ENCODE results near the gene THADA. TPM values are rescaled to one million over a fixed set of nuclear protein-coding genes. Genes with fewer than 3 reads are reported as not detected.

THADA gene
- total RNA-seq, 1 donor from 2014 or later: 51.4 TPM

- Mint-ChIP-seq H3K4me3 (no peak overlapping the region), H3K27ac (no peak overlapping the region), H3K4me1 (no peaks in the 10 kb centered on the region), H3K27me3 (no peaks in the 10 kb centered on the region), H3K9me3 (no peaks in the 10 kb centered on the region), H3K36me3 (ENCODE audit: low read depth) (peaks cover 27% of the 10 kb centered on the region)
- TF ChIP-seq, protein P1, sequence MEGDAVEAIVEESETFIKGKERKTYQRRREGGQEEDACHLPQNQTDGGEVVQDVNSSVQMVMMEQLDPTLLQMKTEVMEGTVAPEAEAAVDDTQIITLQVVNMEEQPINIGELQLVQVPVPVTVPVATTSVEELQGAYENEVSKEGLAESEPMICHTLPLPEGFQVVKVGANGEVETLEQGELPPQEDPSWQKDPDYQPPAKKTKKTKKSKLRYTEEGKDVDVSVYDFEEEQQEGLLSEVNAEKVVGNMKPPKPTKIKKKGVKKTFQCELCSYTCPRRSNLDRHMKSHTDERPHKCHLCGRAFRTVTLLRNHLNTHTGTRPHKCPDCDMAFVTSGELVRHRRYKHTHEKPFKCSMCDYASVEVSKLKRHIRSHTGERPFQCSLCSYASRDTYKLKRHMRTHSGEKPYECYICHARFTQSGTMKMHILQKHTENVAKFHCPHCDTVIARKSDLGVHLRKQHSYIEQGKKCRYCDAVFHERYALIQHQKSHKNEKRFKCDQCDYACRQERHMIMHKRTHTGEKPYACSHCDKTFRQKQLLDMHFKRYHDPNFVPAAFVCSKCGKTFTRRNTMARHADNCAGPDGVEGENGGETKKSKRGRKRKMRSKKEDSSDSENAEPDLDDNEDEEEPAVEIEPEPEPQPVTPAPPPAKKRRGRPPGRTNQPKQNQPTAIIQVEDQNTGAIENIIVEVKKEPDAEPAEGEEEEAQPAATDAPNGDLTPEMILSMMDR (IDR thresholded peaks at IDR 0.05): no peak
- ChIA-PET POLR2A (no interaction called here), CTCF (no interaction called here)
- DNase-seq: no peak
- no peak for ATAC-seq (ENCODE audit: low read depth)
- intact Hi-C loops (cut with micrococcal nuclease): no loop called here
Observed at GRCh38 chr2:43491065-43491639, 104.7 kb downstream of the THADA start.

DNA sequence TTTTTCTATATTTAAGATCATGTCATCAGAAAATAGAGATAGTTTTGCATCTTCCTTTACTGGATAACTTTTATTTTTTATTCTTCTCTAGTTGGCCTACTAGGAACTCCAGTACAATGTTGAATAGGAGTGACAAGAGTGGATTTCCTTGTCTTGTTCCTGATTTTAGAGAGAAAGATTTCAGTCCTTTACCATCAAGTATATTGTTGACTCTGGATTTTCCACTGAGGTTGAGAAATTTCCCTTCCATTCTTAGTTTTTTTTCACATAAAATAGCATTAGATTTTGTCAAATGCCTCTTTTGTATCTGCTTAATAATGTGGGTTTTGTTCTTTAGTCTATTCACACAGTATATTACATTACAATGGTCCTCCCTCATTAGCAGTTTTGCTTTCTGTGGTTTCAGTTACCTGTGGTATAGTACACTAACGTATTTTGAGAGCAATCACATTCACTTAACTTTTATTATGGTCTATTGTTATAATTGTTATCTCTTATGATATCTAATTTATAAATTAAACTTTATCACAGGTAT, 105.5 kb downstream of the THADA start:
- intact Hi-C loops (cut with micrococcal nuclease): no loop called here

DNA sequence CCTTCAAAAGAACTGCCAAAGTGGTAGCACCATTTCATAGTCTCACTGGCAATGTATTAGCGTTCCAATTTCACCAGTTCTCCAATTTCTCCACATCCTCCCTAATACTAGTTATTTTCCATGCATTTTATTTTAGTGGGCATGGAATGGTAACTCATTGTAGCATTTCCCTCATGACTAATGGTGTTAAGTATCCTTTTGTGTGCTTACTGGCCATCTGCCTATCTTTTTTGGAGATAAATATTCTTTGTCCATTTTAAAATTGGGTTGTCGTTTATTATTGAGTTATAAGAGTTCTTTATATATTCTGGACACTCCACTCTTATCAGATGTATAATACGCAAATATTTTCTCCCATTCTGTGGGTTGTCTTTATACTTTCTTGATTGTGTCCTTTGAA, 107.1 kb downstream of the THADA start:
- ChIA-PET CTCF (no interaction called here), POLR2A (no interaction called here)
- no peaks in the 10 kb centered on the region for H3K9me3 Mint-ChIP-seq
- TF ChIP-seq, protein P1 (IDR thresholded peaks at IDR 0.05): no peak
- no peak for DNase-seq
- H3K4me3 Mint-ChIP-seq: no peak overlapping the region
- peaks cover 3% of the 10 kb centered on the region for H3K4me1 Mint-ChIP-seq
- ATAC-seq (ENCODE audit: low read depth): no peak
- peaks cover 8% of the 10 kb centered on the region for H3K36me3 Mint-ChIP-seq (ENCODE audit: low read depth)
- no peaks in the 10 kb centered on the region for H3K27me3 Mint-ChIP-seq
- intact Hi-C loops (cut with micrococcal nuclease): no loop called here
- no peak overlapping the region for H3K27ac Mint-ChIP-seq

More for the DNA sequence above, 105.5 kb downstream of the THADA start:
- no peak overlapping the region for H3K27ac Mint-ChIP-seq
- DNase-seq: no peak
- peaks cover 19% of the 10 kb centered on the region for H3K36me3 Mint-ChIP-seq (ENCODE audit: low read depth)
- TF ChIP-seq, protein P1 (IDR thresholded peaks at IDR 0.05): no peak
- ChIA-PET POLR2A (no interaction called here), CTCF (interaction anchor here (1.5 kb wide), 1 partner anchor 9 kb away, joined by 3 read pairs; no protein-coding TSS in a partner anchor)
- ATAC-seq (ENCODE audit: low read depth): no peak
- no peak overlapping the region for H3K4me3 Mint-ChIP-seq
- no peaks in the 10 kb centered on the region for H3K9me3 Mint-ChIP-seq
- H3K4me1 Mint-ChIP-seq: no peaks in the 10 kb centered on the region
- no peaks in the 10 kb centered on the region for H3K27me3 Mint-ChIP-seq

GRCh38 chr2:43486603-43487002, 109.2 kb downstream of the THADA start:
- Mint-ChIP-seq H3K9me3 (no peaks in the 10 kb centered on the region), H3K27me3 (no peaks in the 10 kb centered on the region), H3K4me3 (no peak overlapping the region), H3K4me1 (peaks cover 23% of the 10 kb centered on the region), H3K36me3 (ENCODE audit: low read depth) (peaks cover under 1% of the 10 kb centered on the region), H3K27ac (peak overlapping the region; percentile 8)
- POLR2A ChIA-PET: no interaction called here
- no peak for ATAC-seq (ENCODE audit: low read depth)
- intact Hi-C loops (cut with micrococcal nuclease): no loop called here
- TF ChIP-seq, protein P1 (IDR thresholded peaks at IDR 0.05): no peak
- DNase-seq: no peak
- CTCF ChIA-PET: interaction anchor here (1.3 to 3.9 kb wide), 2 partner anchors 11 to 512 kb away, joined by 5 to 54 read pairs; no protein-coding TSS in a partner anchor

GRCh38 chr2:43484323-43484930, 111.4 kb downstream of the THADA start:
- Mint-ChIP-seq H3K4me3 (no peak overlapping the region), H3K9me3 (no peaks in the 10 kb centered on the region), H3K4me1 (peaks cover 29% of the 10 kb centered on the region), H3K27ac (no peak overlapping the region), H3K36me3 (ENCODE audit: low read depth) (peaks cover 8% of the 10 kb centered on the region), H3K27me3 (no peaks in the 10 kb centered on the region)
- POLR2A ChIA-PET: interaction anchor here (0.6 to 2.9 kb wide), 7 partner anchors 147 to 540 kb away, joined by 3 to 22 read pairs (median 6); partner anchors contain the start of gene ZFP36L2
- TF ChIP-seq, protein P1 (IDR thresholded peaks at IDR 0.05): peak; percentile 45
- ATAC-seq (ENCODE audit: low read depth): no peak
- DNase-seq: no peak
- CTCF ChIA-PET: interaction anchor here (0.6 to 3.9 kb wide), 39 partner anchors 9 to 656 kb away, joined by 3 to 97 read pairs (median 4); partner anchors contain the start of gene ZFP36L2
- intact Hi-C loops (cut with micrococcal nuclease): loop anchor here (1.0 to 2.0 kb wide), 9 partner anchors 58 to 655 kb away; no protein-coding TSS in a partner anchor

Data from activated B cell treated with CpG ODN at 0.5 μM for 24 hours (primary cell).